HL-60 (cell line): Measurements from ENCODE around the gene AMBP.

Experiments used
- DNase-seq, 2 experiments: peaks; one replicate each; pipeline ENCODE4 v3.0.0-alpha.2; 2010 to 2020; ENCODE audit warnings: low read depth in 1 of 2, low spot score in 1 of 2
- H3K27ac ChIP-seq: fragments of 250-450 bp; sonication (Bioruptor Pico); replicated peaks from 2 replicates; pipeline ENCODE4 v1.5.1; 2020; ENCODE audit warnings: mild to moderate bottlenecking, moderate library complexity
- H3K27me3 ChIP-seq: fragments of 250-450 bp; sonication (Bioruptor Pico); 2 replicates; pipeline ENCODE4 v1.5.1; 2021; ENCODE audit warnings: mild to moderate bottlenecking, moderate library complexity; ENCODE audit not compliant: insufficient read depth, poor library complexity, severe bottlenecking
- H3K4me3 ChIP-seq: replicated peaks from 2 replicates; pipeline ENCODE4 v1.5.1; 2011; ENCODE audit warnings: mild to moderate bottlenecking, control low read depth, low read length; ENCODE audit not compliant: insufficient read depth
- GABPA ChIP-seq: IDR thresholded peaks from 2 replicates; pipeline ENCODE4 v1.6.1; 2012; ENCODE audit warnings: low read depth
- POLR2AphosphoS5 ChIP-seq: IDR thresholded peaks from 2 replicates; pipeline ENCODE4 v1.6.1; 2012; ENCODE audit warnings: low read depth
- SPI1 ChIP-seq: IDR thresholded peaks from 2 replicates; pipeline ENCODE4 v1.6.1; 2012; ENCODE audit warnings: low read depth, mild to moderate bottlenecking, borderline replicate concordance
- TF ChIP-seq, protein P1 (sequence below): IDR thresholded peaks from 2 replicates; pipeline ENCODE4 v1.6.1; 2012; ENCODE audit warnings: low read depth; ENCODE audit not compliant: insufficient replicate concordance
- TF ChIP-seq, protein P2 (sequence below): IDR thresholded peaks from one replicate; pipeline ENCODE4 v1.5.1; 2011; ENCODE audit warnings: low read length, control low read depth, inconsistent platforms; ENCODE audit not compliant: insufficient read depth

Gene AMBP

DNA sequence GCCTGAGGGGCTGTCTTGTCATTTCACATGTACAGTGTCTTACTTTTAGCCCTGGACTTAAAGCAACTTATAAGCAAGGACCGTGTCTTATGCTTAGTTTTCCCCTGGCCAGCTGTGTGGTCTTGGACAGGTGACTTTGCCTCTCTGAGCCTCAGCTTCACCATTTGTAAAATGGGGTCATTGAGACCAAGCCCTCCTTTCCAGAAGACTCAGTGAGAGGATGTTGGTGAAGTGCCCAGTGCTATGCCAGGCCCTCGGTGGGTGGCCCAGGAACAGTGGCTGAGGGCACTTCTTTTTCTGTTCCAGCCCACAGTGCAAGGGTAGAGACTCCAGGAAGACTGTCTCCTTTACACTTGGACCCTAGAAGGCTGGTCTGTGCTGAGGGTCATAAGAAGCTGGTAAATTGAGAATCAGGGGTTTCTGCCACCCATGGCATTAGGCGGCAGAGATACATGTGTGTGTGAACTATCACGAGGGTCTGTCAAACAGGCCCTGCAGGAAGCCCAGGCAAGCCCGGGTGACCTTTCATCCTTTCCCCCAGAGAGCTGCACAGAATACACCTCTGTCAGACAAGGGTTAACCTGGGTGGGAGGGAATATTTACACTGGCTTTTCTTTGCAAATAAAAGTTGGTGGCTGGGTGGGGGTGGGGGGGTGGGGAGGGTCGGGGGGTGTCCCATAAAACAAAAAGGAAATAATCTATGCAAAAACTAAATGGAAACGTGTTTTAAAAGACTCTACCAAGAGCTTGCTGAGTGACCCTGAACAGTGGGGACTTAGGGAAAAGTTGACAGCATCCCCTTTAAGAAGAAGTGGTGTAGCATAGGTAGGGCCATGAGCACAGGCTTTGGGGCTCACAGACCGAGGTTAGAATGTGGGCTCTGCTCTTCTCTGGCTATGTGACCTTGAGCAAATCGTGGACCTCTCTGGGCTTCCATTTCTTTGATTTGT is 41.4 kb upstream of the AMBP start:
- Histone ChIP-seq H3K4me3 (no peak overlapping the region), H3K27ac (no peak overlapping the region), H3K27me3 (peaks cover 2% of the 10 kb centered on the region)
- no peak for DNase-seq
- TF ChIP-seq SPI1 (no peak), POLR2AphosphoS5 (no peak), GABPA (no peak)
- TF ChIP-seq, protein P1, sequence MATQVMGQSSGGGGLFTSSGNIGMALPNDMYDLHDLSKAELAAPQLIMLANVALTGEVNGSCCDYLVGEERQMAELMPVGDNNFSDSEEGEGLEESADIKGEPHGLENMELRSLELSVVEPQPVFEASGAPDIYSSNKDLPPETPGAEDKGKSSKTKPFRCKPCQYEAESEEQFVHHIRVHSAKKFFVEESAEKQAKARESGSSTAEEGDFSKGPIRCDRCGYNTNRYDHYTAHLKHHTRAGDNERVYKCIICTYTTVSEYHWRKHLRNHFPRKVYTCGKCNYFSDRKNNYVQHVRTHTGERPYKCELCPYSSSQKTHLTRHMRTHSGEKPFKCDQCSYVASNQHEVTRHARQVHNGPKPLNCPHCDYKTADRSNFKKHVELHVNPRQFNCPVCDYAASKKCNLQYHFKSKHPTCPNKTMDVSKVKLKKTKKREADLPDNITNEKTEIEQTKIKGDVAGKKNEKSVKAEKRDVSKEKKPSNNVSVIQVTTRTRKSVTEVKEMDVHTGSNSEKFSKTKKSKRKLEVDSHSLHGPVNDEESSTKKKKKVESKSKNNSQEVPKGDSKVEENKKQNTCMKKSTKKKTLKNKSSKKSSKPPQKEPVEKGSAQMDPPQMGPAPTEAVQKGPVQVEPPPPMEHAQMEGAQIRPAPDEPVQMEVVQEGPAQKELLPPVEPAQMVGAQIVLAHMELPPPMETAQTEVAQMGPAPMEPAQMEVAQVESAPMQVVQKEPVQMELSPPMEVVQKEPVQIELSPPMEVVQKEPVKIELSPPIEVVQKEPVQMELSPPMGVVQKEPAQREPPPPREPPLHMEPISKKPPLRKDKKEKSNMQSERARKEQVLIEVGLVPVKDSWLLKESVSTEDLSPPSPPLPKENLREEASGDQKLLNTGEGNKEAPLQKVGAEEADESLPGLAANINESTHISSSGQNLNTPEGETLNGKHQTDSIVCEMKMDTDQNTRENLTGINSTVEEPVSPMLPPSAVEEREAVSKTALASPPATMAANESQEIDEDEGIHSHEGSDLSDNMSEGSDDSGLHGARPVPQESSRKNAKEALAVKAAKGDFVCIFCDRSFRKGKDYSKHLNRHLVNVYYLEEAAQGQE: no peak
- TF ChIP-seq, protein P2, sequence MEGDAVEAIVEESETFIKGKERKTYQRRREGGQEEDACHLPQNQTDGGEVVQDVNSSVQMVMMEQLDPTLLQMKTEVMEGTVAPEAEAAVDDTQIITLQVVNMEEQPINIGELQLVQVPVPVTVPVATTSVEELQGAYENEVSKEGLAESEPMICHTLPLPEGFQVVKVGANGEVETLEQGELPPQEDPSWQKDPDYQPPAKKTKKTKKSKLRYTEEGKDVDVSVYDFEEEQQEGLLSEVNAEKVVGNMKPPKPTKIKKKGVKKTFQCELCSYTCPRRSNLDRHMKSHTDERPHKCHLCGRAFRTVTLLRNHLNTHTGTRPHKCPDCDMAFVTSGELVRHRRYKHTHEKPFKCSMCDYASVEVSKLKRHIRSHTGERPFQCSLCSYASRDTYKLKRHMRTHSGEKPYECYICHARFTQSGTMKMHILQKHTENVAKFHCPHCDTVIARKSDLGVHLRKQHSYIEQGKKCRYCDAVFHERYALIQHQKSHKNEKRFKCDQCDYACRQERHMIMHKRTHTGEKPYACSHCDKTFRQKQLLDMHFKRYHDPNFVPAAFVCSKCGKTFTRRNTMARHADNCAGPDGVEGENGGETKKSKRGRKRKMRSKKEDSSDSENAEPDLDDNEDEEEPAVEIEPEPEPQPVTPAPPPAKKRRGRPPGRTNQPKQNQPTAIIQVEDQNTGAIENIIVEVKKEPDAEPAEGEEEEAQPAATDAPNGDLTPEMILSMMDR: no peak

DNA sequence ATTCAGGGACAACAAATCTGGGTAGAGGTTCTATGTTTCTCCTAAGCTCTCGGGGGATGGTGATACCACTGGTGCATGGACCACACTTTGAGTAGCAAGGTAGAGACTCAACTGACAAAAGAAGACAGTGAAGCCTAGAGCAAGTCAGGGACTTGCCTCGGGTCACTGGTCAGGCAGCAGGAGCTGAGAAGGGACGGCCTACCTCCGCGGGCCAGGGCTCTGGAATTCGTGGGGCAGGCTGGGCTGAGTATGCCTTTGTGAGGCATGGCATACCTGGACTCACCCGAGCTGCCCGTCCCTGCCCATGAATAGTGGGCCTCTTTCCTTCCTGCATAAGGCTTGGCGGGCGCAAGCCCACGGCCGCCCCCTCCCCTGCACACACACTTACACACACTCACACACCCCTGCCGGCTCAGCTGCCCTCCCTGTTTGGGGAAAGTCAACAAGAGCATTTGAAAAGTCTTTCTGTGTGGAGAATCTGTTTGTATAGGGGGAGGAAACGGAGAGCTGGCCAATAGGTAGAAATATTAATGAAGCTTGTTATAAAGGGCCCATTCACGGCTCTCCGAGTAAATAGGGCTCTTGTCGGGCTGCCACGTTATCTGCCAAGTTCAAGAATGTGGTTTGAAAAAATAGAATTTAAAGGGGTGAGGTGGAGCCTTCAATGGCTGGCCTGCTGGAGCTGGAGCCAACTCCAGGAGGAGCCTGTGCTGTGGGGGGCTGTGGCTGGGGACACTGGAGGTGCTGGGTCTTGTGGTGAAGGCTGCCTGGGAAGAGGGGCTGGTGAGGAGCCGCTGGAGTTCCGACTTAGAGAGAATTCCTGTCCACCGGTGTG is 40.1 kb upstream of the AMBP start:
- H3K27me3 ChIP-seq: peaks cover 2% of the 10 kb centered on the region
- TF ChIP-seq, protein P1: no peak
- TF ChIP-seq, protein P2: no peak
- TF ChIP-seq SPI1 (no peak), POLR2AphosphoS5 (no peak)
- no peak overlapping the region for H3K27ac ChIP-seq
- H3K4me3 ChIP-seq: no peak overlapping the region
- DNase-seq: no peak

DNA sequence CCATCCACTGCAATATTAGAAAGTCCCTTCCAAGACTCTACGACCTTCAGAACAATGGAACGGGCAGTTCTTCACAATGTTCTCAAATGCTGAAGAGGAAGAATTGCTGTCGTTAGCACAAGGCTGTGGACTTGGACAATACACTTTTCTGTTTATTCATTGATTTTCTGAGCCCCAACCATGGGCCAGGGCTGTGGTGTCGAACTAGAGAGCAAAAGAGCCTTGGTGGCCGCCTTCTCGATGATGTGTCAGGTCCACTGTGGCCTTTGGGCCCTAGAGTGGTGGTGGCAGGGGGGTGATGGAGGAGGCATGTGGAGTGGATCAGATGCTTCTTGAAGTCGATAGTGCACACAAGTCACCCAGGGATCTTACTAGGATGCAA is 39.5 kb upstream of the AMBP start:
- TF ChIP-seq, protein P1: no peak
- TF ChIP-seq SPI1 (no peak), POLR2AphosphoS5 (no peak), GABPA (no peak)
- TF ChIP-seq, protein P2: no peak
- DNase-seq: no peak
- H3K4me3 ChIP-seq: no peak overlapping the region
- no peak overlapping the region for H3K27ac ChIP-seq
- peaks cover 2% of the 10 kb centered on the region for H3K27me3 ChIP-seq
